GM12891 (cell line): ENCODE measurements around the gene PNRC1.
"Not testable (repeated sequence)": the region's sequence is repeated elsewhere in the genome, so short reads cannot be mapped to it uniquely, and the experiment has no call there.

Source experiments
- DNase-seq: peaks from one replicate; pipeline ENCODE4 v3.0.0; 2011; ENCODE audit warnings: low spot score; ENCODE audit not compliant: insufficient read length
- FAIRE-seq: peaks from 2 replicates; lab custom pipeline; 2011; peaks lifted over from hg19 to GRCh38; lab: Jason Lieb, UNC
- PAX5 ChIP-seq: IDR thresholded peaks from 2 replicates; pipeline ENCODE4 v1.6.1; 2011; ENCODE audit warnings: low read length, moderate library complexity, mild to moderate bottlenecking; ENCODE audit not compliant: insufficient read depth, severe bottlenecking
- POLR2A ChIP-seq: IDR thresholded peaks from 2 replicates; pipeline ENCODE4 v1.6.1; 2011; ENCODE audit warnings: low read depth, low read length, control low read depth
- POLR2AphosphoS5 ChIP-seq: IDR thresholded peaks from 2 replicates; pipeline ENCODE4 v1.6.1; 2011; ENCODE audit warnings: low read depth, low read length, control low read depth
- POU2F2 ChIP-seq: IDR thresholded peaks from 2 replicates; pipeline ENCODE4 v1.6.1; 2011; ENCODE audit warnings: low read depth, mild to moderate bottlenecking, control low read depth, low read length, moderate library complexity
- SPI1 ChIP-seq: IDR thresholded peaks from 2 replicates; pipeline ENCODE4 v1.6.1; 2011; ENCODE audit warnings: low read depth, low read length, control low read depth
- TAF1 ChIP-seq: IDR thresholded peaks from 2 replicates; pipeline ENCODE4 v1.6.1; 2011; ENCODE audit warnings: low read depth, low read length, control low read depth

Gene PNRC1

DNA sequence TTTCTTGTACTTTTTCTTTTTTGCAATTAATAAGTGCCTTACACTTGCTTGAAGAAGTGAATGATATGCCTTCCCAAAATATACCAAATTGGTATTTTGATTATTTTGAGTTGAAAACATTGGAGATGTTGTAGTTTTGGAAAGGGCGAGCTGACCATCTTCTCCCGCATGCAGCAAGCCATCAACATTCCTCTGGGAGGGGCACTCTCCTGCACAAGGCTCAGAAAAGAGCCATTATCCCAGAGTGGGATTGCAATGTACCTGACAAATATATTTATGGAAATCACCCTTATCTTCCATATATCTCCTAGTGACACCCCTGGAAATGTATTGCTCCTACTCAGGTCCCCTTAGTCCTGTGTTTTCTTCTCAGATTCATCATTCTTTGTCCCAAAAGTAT lies 22.8 kb upstream of the PNRC1 start:
- TF ChIP-seq PAX5: no peak
- no peak for TF ChIP-seq POU2F2
- no peak for TF ChIP-seq POLR2A
- no peak for TF ChIP-seq SPI1
- TF ChIP-seq POLR2AphosphoS5: no peak
- no peak for TF ChIP-seq TAF1
- no peak for DNase-seq
- FAIRE-seq: no peak

DNA sequence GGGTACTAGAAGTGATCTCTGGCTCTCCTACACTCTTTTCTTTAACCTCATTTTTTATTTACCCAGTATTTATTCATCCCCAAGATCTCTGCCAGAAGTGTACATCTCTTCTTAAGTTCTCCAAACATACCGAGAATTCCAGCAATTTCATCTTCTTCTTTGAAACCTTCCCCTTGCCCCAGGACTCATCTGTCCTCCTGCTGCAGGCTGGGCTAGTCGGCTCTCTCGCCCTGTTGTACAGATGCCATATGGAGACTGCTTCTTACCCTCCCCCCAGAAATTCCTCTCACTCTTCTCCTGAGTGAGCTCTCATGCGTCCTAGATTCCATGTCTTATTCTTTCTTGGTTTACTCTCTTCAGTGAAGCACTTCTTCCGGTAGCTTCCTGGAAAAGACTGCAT lies 21.9 kb upstream of the PNRC1 start:
- DNase-seq (no peak), FAIRE-seq (no peak)
- TF ChIP-seq POLR2AphosphoS5 (no peak), POLR2A (no peak), TAF1 (no peak), PAX5 (no peak), SPI1 (no peak), POU2F2 (no peak)

DNA sequence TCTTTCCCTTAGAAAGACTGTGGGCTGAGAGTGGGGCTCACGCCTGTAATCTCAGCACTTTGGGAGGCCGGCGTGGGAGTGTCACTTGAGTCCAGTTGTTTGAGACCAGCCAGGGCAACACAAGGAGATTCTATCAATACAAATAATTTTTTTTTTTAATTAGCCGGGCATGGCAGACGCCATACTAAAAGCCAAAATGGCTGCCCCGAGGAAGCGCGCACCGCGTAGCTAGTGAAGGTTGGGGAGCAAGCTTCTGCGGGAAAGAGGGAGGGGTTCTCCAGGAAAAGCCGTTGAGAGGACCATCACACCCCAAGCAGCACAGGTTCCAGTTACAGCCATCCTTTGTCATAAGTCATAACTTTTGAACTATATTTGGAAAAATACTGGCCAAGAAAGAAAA lies 21.3 kb upstream of the PNRC1 start:
- TF ChIP-seq POU2F2 (no peak), POLR2AphosphoS5 (no peak), SPI1 (no peak), TAF1 (no peak), PAX5 (no peak), POLR2A (no peak)
- no peak for FAIRE-seq
- no peak for DNase-seq

DNA sequence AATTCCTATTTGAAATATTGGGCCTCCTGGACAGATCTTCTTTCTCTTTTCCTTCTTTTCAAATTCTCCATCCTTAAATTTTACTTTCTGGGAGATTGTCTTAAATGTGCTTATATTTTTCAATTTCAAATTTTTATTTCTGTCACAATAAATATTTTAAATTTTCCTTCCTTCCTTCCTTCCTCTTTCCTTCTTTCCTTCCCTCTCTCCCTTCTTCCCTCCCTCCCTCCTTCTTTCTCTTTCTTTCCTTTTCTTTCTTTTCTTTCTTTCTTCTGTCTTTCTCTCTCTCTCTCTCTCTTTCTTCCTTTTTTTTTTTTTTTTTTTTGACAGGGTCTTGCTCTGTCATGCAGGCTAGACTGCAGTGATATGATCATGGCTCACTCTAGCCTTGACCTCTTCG lies 16.7 kb upstream of the PNRC1 start:
- TF ChIP-seq POU2F2: no peak
- TF ChIP-seq POLR2AphosphoS5: no peak
- no peak for TF ChIP-seq SPI1
- TF ChIP-seq PAX5: no peak
- TF ChIP-seq TAF1: no peak
- TF ChIP-seq POLR2A: no peak
- FAIRE-seq (no peak), DNase-seq (no peak)

DNA sequence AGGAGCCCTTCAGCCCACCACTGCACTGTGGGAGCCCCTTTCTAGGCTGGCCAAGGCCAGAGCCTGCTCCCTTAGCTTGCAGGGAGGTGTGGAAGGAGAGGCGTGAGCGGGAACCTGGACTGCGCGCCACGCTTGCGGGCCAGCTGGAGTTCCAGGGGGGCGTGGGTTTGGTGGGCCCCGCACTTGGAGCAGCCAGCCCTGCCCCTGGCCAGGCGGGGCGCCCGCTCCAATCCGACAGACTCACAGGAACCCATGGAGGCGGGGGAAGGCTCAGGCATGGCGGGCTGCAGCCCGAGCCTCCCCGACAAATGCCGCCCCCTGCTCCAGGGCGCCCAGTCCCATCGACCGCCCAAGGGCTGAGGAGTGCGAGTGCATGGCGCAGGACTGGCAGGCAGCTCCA lies 15.6 kb upstream of the PNRC1 start:
- not testable (repeated sequence) for DNase-seq, FAIRE-seq

DNA sequence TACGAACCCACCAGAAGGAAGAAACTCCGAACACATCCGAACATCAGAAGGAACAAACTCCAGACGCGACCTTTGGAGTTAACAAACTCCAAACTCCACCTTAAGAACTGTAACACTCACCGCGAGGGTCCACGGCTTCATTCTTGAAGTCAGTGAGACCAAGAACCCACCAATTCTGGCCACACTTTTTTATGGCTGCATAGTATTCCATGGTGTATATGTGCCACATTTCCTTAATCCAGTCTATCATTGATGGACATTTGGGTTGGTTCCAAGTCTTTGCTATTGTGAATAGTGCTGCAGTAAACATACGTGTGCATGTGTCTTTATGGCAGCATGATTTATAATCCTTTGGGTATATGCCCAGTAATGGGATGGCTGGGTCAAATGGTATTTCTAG lies 14.4 kb upstream of the PNRC1 start:
- FAIRE-seq, DNase-seq: not testable (repeated sequence)

DNA sequence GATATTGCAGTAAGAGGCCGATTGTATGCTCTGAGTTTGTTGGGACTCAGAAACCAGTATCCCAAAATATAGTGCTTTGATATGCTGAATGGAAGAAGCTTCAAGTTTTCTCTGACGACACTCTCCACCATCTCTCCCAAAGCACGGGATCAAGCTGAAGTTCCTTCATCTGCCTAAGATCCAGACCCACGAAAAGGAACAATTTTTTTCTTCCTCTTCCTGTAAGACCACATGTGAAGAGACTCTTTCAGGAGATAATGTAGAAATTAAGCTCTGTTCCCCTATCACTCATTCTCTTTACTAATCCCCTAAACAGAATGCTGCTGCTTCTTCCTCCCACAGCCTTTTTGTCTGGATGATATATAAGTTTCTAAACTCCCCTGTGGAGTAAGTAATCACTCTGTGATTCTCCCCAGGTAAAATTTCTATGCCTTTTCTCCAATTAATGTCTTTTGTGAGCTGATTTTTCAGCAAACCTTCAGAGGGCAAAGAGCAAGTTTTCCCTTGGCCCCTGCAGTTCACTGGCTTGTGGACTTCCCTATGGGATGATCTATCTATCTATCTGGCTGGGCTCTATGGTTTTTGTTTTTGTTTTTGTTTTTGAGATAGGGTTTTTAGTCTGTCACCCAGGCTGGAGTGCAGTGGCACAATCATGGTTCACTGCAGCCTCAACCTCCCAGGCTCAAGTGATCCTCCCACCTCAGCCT lies 13.5 kb upstream of the PNRC1 start:
- no peak for TF ChIP-seq POU2F2
- no peak for TF ChIP-seq PAX5
- no peak for TF ChIP-seq SPI1
- no peak for TF ChIP-seq TAF1
- TF ChIP-seq POLR2A: no peak
- TF ChIP-seq POLR2AphosphoS5: no peak
- DNase-seq (no peak), FAIRE-seq (no peak)

DNA sequence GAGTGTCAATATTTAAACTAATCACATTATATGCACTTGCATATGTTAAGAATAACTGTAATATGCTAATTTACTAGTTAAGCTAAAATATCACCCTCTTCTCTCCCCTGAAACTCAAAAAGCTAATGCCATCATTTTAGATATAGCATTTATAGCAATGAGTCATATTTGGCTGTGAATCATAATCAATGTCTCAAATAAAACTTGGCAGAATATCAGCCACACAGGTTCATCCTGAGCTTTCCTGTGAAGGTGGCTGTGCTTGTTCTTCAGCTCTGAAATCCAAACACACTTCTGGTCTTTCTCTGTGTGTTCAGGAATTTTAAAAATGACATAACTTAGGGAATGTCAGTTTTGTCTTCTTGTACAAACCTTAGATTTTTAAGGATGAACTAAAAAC lies 12.8 kb upstream of the PNRC1 start:
- TF ChIP-seq POU2F2 (no peak), POLR2AphosphoS5 (no peak), PAX5 (no peak), POLR2A (no peak), SPI1 (no peak), TAF1 (no peak)
- FAIRE-seq (no peak), DNase-seq (no peak)

DNA sequence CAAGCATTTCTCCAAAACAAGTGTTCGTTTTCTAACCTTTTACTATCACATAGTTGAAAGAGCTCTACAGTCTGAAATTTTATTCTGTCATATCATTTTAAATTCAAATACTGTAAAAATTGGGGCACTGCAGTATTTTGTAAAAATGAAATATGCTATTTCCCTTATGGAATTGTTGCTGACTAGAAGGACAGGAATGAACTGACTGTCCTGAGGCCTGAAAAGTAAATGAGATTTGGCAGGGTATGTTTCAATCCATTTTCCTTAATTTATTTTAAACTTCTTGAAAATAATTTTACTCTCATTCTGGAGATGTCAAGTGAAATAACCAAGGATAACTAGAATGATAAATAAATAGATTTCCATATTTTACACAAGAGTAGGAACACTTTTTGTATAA lies 11.9 kb upstream of the PNRC1 start:
- TF ChIP-seq POLR2A: no peak
- TF ChIP-seq POLR2AphosphoS5: no peak
- TF ChIP-seq PAX5: no peak
- TF ChIP-seq SPI1: no peak
- TF ChIP-seq POU2F2: no peak
- TF ChIP-seq TAF1: no peak
- DNase-seq (no peak), FAIRE-seq (no peak)

DNA sequence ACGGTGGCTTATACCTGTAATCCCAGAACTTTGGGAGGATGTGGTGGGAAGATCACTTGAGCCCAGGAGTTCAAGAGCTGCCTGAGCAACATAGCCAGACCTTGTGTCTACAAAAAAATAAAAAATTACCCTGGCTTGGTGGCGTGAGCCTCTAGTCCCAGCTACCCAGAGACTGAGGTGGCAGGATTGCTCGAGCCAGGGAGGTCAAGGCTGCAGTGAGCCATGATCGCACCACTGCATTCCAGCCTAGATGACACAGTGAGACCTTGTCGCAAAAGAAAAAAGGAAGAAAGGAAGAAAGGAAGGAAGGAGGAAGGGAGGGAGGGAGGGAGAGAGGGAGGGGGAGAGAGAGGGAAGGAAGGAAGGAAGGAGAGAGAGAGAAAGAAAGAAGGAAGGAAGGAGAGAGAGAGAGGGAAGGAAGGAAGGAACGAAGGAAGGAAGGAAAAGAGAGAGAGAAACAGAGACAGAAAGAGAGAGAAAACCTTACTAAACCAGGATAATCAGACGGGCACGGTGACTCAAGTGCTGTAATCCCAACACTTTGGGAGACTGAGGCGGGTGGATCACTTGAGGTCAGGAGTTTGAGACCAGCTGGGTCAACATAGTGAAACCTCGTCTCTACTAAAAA lies 10.9 kb upstream of the PNRC1 start:
- TF ChIP-seq POLR2AphosphoS5: no peak
- no peak for TF ChIP-seq POU2F2
- no peak for TF ChIP-seq POLR2A
- no peak for TF ChIP-seq SPI1
- TF ChIP-seq TAF1: no peak
- TF ChIP-seq PAX5: no peak
- DNase-seq (no peak), FAIRE-seq (no peak)
